ENCODE measurements around the gene RNASE11.

GRCh38 chr14:20623798-20624197 lies 36.0 kb upstream of the RNASE11 start:
- no peak for TF ChIP-seq MYNN (tag by site-specific recombination; IDR thresholded peaks at IDR 0.05; ENCODE audit: borderline replicate concordance)
- no peak for TF ChIP-seq CTCF (tag by site-specific recombination; IDR thresholded peaks at IDR 0.05)
- no peak for TF ChIP-seq ZNF2 (tag by site-specific recombination; IDR thresholded peaks at IDR 0.05)
- no peak for TF ChIP-seq ZNF433 (tag by site-specific recombination; IDR thresholded peaks at IDR 0.05; ENCODE audit: low read depth)
- no peak for TF ChIP-seq ZEB2 (tag by site-specific recombination; IDR thresholded peaks at IDR 0.05)
- no peak for TF ChIP-seq ZNF768 (tag by site-specific recombination; IDR thresholded peaks at IDR 0.05)

Data from HEK293 (cell line).